A549 (cell line): ENCODE results near the gene SMURF1. TPM values are rescaled to one million over a fixed set of nuclear protein-coding genes. Genes with fewer than 3 reads are reported as not detected.

Experiments used
- ATAC-seq, 2 experiments: fragments of 200-7000 bp in 1 of 2; fragments of >200 bp in 1 of 2; cut with Nextera tagmentation in 1 of 2; cut with Tn5 transposase in 1 of 2; 3 replicates each; pipeline versions ENCODE4 v1.8.0 to v1.9.1; 2018 to 2020; ENCODE audit warnings: mild to moderate bottlenecking in 1 of 2, moderate library complexity in 1 of 2
- CTCF ChIA-PET: fragments of 300-600 bp; sonication (Branson Sonifier 250); formaldehyde crosslinking; extraction: SDS; loops from one replicate; lab custom pipeline; 2021; ENCODE audit warnings: antibody characterized with exemption, inconsistent platforms; lab: Yijun Ruan, JAX
- POLR2A ChIA-PET: fragments of 350-600 bp; formaldehyde crosslinking; extraction: SDS; loops from one replicate; lab custom pipeline; 2021; ENCODE audit warnings: antibody characterized with exemption, inconsistent platforms; lab: Yijun Ruan, JAX
- DNase-seq, 2 experiments: peaks; one replicate each; pipeline versions ENCODE4 v3.0.0 to v3.0.0-alpha.2; 2011 to 2016; ENCODE audit warnings: low read depth in 1 of 2, low spot score in 1 of 2
- FAIRE-seq: peaks from 2 replicates; lab custom pipeline; 2011; peaks lifted over from hg19 to GRCh38; lab: Jason Lieb, UNC
- H3K27ac ChIP-seq, 2 experiments: fragments of >200 bp; sonication (Bioruptor Twin); formaldehyde crosslinking; 3 replicates each; pipeline ENCODE4 v1.5.1; 2016 to 2017
- H3K4me1 ChIP-seq: fragments of >200 bp; sonication (Bioruptor Twin); formaldehyde crosslinking; 3 replicates; pipeline ENCODE4 v1.6.1; 2016
- H3K4me2 ChIP-seq: fragments of >200 bp; sonication (Bioruptor Twin); formaldehyde crosslinking; 3 replicates; pipeline ENCODE4 v1.6.1; 2016
- H3K4me3 ChIP-seq: fragments of >200 bp; sonication (Bioruptor Twin); formaldehyde crosslinking; 3 replicates; pipeline ENCODE4 v1.5.1; 2016
- H3K9me3 ChIP-seq: fragments of >200 bp; sonication (Bioruptor Twin); formaldehyde crosslinking; 3 replicates; pipeline ENCODE4 v1.6.1; 2016
- BHLHE40 ChIP-seq: IDR thresholded peaks from 2 replicates; pipeline ENCODE4 v1.6.1; 2012; ENCODE audit warnings: low read depth, low read length, inconsistent platforms
- CBX2 ChIP-seq: fragments of 200-600 bp; sonication (generic); IDR thresholded peaks from 2 replicates; pipeline ENCODE4 v1.6.1; 2016; ENCODE audit warnings: low read depth, mild to moderate bottlenecking, borderline replicate concordance
- CBX8 ChIP-seq: fragments of 200-600 bp; sonication (generic); IDR thresholded peaks from 2 replicates; pipeline ENCODE4 v1.6.1; 2016
- CHD2 ChIP-seq: fragments of 150-350 bp; IDR thresholded peaks from 2 replicates; pipeline ENCODE4 v1.6.1; 2014; ENCODE audit warnings: low read length; ENCODE audit not compliant: partially characterized antibody
- CHD4 ChIP-seq: fragments of 200-600 bp; sonication (generic); IDR thresholded peaks from 2 replicates; pipeline ENCODE4 v1.6.1; 2016; ENCODE audit warnings: antibody characterized with exemption, mild to moderate bottlenecking, borderline replicate concordance
- FOSB ChIP-seq: fragments of 250-450 bp; sonication (Bioruptor Pico); IDR thresholded peaks from 2 replicates; pipeline ENCODE4 v1.5.0; 2020; ENCODE audit warnings: mild to moderate bottlenecking, moderate library complexity
- HDAC2 ChIP-seq: fragments of 200-600 bp; sonication (generic); IDR thresholded peaks from 2 replicates; pipeline ENCODE4 v1.6.1; 2016
- JUN ChIP-seq, 2 experiments: fragments of >200 bp; sonication (Bioruptor Twin); formaldehyde crosslinking; IDR thresholded peaks; 2 replicates in 1 of 2; 3 replicates in 1 of 2; pipeline ENCODE4 v1.6.1; 2016 to 2017
- KDM1A ChIP-seq: fragments of 200-600 bp; sonication (generic); IDR thresholded peaks from 2 replicates; pipeline ENCODE4 v1.6.1; 2016; ENCODE audit warnings: low read depth, mild to moderate bottlenecking
- MAZ ChIP-seq: fragments of 150-350 bp; IDR thresholded peaks from 2 replicates; pipeline ENCODE4 v1.6.1; 2014; ENCODE audit warnings: antibody characterized with exemption, low read depth, low read length, borderline replicate concordance
- NR3C1 ChIP-seq: fragments of >200 bp; sonication (Bioruptor Twin); formaldehyde crosslinking; IDR thresholded peaks from 3 replicates; pipeline ENCODE4 v1.6.1; 2017
- RARB ChIP-seq: fragments of 250-450 bp; sonication (Bioruptor Pico); IDR thresholded peaks from 2 replicates; pipeline ENCODE4 v1.8.0; 2021; ENCODE audit warnings: mild to moderate bottlenecking, moderate library complexity
- SREBF2 ChIP-seq: fragments of 450-650 bp; IDR thresholded peaks from 2 replicates; pipeline ENCODE4 v1.6.1; 2014; ENCODE audit warnings: mild to moderate bottlenecking, moderate library complexity
- ZSCAN20 ChIP-seq: fragments of 250-450 bp; sonication (Bioruptor Pico); IDR thresholded peaks from 2 replicates; pipeline ENCODE4 v1.8.0; 2022; ENCODE audit warnings: mild to moderate bottlenecking, moderate library complexity
- WGBS: methylation state at CpG from one replicate; pipeline ENCODE4 v1.1.6; 2017; ENCODE audit errors: missing lambda C conversion rate; 5-methylcytosine and 5-hydroxymethylcytosine counted together
- polyA plus RNA-seq, 4 experiments: library from polyadenylated mRNA; depleted of rRNA in 3 of 4; stranded (reverse); fragments of >200 nt; fragmentation: RNase III in 1 of 4; extraction: RNeasy Plus Mini Kit Qiagen cat#74134 plus additional on column Dnase treatment in 1 of 4; gene quantifications; 2 replicates in 3 of 4; 3 replicates in 1 of 4; pipeline ENCODE4 v1.2.3, GENCODE V29; 2011 to 2017
- TF ChIP-seq, protein P1 (sequence below): fragments of 150-350 bp; IDR thresholded peaks from 2 replicates; pipeline ENCODE4 v1.6.1; 2014; ENCODE audit warnings: low read depth, mild to moderate bottlenecking, low read length
- TF ChIP-seq, protein P2 (sequence below): fragments of 450-650 bp; IDR thresholded peaks from 2 replicates; pipeline ENCODE4 v1.6.1; 2014; ENCODE audit warnings: antibody characterized with exemption
- TF ChIP-seq, protein P3 (sequence below): fragments of 250-450 bp; sonication (Bioruptor Pico); IDR thresholded peaks from 2 replicates; pipeline ENCODE4 v1.5.0; 2021; ENCODE audit warnings: mild to moderate bottlenecking, moderate library complexity, borderline replicate concordance
- TF ChIP-seq, protein P4 (sequence below): fragments of >200 bp; sonication (Bioruptor Twin); formaldehyde crosslinking; IDR thresholded peaks from 2 replicates; pipeline ENCODE4 v1.6.1; 2016

The SMURF1 gene
- polyA plus RNA-seq, 2 of the 4 experiments (the other 2 are of a cell fraction) = 13.8 to 22.1 TPM

DNA sequence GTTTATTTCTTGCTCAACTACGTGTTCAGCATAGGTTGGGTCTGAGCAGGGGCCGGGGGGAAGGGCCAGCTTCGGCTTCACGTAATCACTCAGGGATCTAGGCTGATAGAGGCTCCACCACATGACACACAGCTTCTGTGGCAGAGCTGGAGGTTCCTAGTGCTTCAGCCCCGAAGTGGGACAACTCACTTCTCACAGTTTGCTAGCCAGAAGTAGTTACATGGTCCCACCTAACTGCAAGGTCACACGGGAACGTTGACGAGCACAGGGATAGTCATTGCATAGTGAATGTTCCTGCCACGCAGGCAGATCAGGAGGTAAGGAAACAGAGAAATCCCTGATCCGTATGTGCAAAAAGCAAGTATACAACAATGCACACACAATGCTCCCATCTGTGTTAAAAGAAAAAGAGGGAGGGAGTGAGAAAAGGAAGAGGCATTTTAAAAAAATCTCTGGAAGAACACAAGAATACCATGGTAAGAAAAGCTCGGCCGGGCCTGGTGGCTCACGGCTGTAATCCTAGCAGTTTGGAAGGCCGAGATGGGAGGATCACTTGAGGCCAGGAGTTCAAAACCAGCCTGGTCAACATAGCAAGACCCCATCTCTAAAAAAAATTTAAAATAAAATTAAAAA, 16.9 kb downstream of the SMURF1 start:
- H3K4me2 ChIP-seq = no peak overlapping the region
- ATAC-seq = no peak
- 74% methylated on average over 14 of the region's 14 CpGs for WGBS
- no peak for DNase-seq
- POLR2A ChIA-PET = interaction anchor here (0.6 kb wide), 2 partner anchors 111 to 227 kb away, joined by 5 to 9 read pairs; no protein-coding TSS in a partner anchor
- H3K27ac ChIP-seq = 0 out of 6 replicates have a peak overlapping the region, but pooled peaks of 1 of the 2 experiments have one; percentile 6
- TF ChIP-seq, protein P1, sequence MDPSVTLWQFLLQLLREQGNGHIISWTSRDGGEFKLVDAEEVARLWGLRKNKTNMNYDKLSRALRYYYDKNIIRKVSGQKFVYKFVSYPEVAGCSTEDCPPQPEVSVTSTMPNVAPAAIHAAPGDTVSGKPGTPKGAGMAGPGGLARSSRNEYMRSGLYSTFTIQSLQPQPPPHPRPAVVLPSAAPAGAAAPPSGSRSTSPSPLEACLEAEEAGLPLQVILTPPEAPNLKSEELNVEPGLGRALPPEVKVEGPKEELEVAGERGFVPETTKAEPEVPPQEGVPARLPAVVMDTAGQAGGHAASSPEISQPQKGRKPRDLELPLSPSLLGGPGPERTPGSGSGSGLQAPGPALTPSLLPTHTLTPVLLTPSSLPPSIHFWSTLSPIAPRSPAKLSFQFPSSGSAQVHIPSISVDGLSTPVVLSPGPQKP = no peak
- TF ChIP-seq FOSB (CRISPR knock-in tag) (no peak), ZSCAN20 (CRISPR knock-in tag) (no peak), SREBF2 (no peak), CHD2 (no peak), BHLHE40 (no peak), CBX8 (no peak), MAZ (no peak)
- TF ChIP-seq, protein P2, sequence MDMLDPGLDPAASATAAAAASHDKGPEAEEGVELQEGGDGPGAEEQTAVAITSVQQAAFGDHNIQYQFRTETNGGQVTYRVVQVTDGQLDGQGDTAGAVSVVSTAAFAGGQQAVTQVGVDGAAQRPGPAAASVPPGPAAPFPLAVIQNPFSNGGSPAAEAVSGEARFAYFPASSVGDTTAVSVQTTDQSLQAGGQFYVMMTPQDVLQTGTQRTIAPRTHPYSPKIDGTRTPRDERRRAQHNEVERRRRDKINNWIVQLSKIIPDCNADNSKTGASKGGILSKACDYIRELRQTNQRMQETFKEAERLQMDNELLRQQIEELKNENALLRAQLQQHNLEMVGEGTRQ = no peak
- no peak overlapping the region for H3K4me3 ChIP-seq
- CTCF ChIA-PET = interaction anchor here (1.2 to 1.4 kb wide), 3 partner anchors 24 to 90 kb away, joined by 3 read pairs; no protein-coding TSS in a partner anchor
- no peak for FAIRE-seq
- H3K9me3 ChIP-seq = no peaks in the 10 kb centered on the region
- peaks cover 62% of the 10 kb centered on the region for H3K4me1 ChIP-seq

DNA sequence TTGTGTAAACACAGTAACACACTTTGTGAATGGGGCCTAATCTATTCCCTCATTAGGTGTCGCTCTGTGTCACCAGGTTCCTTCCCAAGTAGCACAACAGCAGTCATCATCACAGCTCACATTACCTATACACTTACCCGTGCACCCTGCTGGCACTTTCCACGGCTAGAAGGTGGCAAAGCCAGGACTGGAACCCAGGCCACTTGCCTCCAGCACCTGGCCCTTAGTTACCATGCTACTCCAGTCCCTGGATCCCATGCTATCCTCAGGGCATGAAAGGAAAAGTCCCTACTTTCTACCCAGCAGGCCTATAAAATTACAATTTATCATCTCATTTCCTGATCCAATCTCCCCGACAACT, 18.4 kb downstream of the SMURF1 start:
- TF ChIP-seq CHD4 (no peak), CBX8 (no peak), NR3C1 (no peak), CBX2 (no peak), RARB (CRISPR knock-in tag) (no peak), KDM1A (no peak), JUN (IDR thresholded peaks at IDR 0.05) (no peak), HDAC2 (no peak)
- TF ChIP-seq, protein P1 = no peak
- TF ChIP-seq, protein P3, sequence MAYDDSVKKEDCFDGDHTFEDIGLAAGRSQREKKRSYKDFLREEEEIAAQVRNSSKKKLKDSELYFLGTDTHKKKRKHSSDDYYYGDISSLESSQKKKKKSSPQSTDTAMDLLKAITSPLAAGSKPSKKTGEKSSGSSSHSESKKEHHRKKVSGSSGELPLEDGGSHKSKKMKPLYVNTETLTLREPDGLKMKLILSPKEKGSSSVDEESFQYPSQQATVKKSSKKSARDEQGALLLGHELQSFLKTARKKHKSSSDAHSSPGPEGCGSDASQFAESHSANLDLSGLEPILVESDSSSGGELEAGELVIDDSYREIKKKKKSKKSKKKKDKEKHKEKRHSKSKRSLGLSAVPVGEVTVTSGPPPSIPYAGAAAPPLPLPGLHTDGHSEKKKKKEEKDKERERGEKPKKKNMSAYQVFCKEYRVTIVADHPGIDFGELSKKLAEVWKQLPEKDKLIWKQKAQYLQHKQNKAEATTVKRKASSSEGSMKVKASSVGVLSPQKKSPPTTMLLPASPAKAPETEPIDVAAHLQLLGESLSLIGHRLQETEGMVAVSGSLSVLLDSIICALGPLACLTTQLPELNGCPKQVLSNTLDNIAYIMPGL (CRISPR knock-in tag) = no peak
- TF ChIP-seq, protein P4, sequence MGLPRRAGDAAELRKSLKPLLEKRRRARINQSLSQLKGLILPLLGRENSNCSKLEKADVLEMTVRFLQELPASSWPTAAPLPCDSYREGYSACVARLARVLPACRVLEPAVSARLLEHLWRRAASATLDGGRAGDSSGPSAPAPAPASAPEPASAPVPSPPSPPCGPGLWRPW = no peak
- ChIA-PET POLR2A (no interaction called here), CTCF (interaction anchor here (0.9 kb wide), 1 partner anchor 23 kb away, joined by 3 read pairs; no protein-coding TSS in a partner anchor)
- H3K4me3 ChIP-seq = no peak overlapping the region
- FAIRE-seq (no peak), DNase-seq (no peak), ATAC-seq (no peak)
- no peak overlapping the region for H3K4me2 ChIP-seq
- H3K4me1 ChIP-seq = peaks cover 68% of the 10 kb centered on the region
- no peak overlapping the region for H3K27ac ChIP-seq
- WGBS = 94% methylated on average over 4 of the region's 4 CpGs
- H3K9me3 ChIP-seq = no peaks in the 10 kb centered on the region
